ENCODE measurements around the gene PACRG. TPM values are rescaled to one million over a fixed set of nuclear protein-coding genes. Genes with fewer than 3 reads are reported as not detected.

PACRG gene
- total RNA-seq, 4 donors from 2014 or later = 1.7 to 7.7 (median 3.7) TPM

DNA sequence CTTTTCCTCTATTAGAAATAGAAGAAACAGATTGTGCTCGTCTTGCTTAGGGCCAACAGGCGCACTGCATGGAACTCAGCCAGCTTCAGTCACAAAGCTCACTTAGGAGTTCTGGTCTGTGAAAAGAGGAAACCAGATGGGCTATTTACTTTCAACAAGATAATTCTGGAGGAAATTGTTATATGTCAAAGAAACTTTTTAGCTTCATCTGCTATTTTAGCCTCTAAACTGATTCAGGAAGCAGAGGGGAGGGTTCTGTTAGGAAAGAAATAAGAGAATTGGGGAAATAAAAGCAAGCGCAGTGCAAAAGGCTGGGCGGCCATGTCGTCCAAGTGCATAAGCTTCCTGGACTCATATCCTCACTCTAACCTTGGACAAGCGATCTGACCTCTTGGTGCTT is 21.5 kb upstream of the PACRG start:
- intact Hi-C loops (cut with DNase I) = no loop called here
- H3K4me3 ChIP-seq (replicated peaks in 1 of 3) = no peak overlapping the region
- peaks cover 5 to 8% of the 10 kb centered on the region in 2 donors for H3K4me1 ChIP-seq
- 44 to 52% methylated on average over 6 of the region's 6 CpGs for WGBS, 2 donors
- TF ChIP-seq, protein P1, sequence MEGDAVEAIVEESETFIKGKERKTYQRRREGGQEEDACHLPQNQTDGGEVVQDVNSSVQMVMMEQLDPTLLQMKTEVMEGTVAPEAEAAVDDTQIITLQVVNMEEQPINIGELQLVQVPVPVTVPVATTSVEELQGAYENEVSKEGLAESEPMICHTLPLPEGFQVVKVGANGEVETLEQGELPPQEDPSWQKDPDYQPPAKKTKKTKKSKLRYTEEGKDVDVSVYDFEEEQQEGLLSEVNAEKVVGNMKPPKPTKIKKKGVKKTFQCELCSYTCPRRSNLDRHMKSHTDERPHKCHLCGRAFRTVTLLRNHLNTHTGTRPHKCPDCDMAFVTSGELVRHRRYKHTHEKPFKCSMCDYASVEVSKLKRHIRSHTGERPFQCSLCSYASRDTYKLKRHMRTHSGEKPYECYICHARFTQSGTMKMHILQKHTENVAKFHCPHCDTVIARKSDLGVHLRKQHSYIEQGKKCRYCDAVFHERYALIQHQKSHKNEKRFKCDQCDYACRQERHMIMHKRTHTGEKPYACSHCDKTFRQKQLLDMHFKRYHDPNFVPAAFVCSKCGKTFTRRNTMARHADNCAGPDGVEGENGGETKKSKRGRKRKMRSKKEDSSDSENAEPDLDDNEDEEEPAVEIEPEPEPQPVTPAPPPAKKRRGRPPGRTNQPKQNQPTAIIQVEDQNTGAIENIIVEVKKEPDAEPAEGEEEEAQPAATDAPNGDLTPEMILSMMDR (IDR thresholded peaks at IDR 0.05) = no peak
- no peak for TF ChIP-seq POLR2A (IDR thresholded peaks at IDR 0.05)
- H3K27me3 ChIP-seq = no peaks in the 10 kb centered on the region
- no peak overlapping the region for H3K27ac ChIP-seq
- peak; percentile 43 to 58 for DNase-seq
- no peaks in the 10 kb centered on the region for H3K9me3 ChIP-seq
- no peaks in the 10 kb centered on the region for H3K36me3 ChIP-seq

DNA sequence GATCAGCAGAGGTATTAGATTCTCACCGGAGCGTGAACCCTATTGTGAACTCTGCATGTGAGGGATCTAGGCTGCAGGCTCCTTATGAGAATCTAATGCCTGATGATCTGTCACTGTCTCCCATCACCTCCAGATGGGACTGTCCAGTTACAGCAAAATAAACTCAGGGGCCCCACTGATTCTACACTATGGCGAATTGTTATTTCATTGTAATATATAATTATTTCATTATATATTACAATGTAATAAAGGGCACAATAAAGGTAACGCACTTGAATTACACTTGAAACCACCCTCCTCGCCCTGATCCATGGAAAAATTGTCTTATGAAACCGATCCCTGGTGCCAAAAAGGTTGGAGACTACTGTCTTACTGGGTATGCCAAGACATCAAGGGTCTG is 18.8 kb upstream of the PACRG start:
- no peak for DNase-seq
- intact Hi-C loops (cut with DNase I) = no loop called here
- H3K9me3 ChIP-seq = no peaks in the 10 kb centered on the region
- WGBS, 2 donors = 93 to 97% methylated on average over 6 of the region's 6 CpGs
- TF ChIP-seq, protein P1 (IDR thresholded peaks at IDR 0.05) = no peak
- TF ChIP-seq POLR2A (IDR thresholded peaks at IDR 0.05) = no peak
- H3K4me1 ChIP-seq = peaks cover 5 to 8% of the 10 kb centered on the region in 2 donors
- no peak overlapping the region for H3K4me3 ChIP-seq (replicated peaks in 1 of 3)
- H3K27ac ChIP-seq = no peak overlapping the region
- no peaks in the 10 kb centered on the region for H3K36me3 ChIP-seq
- no peaks in the 10 kb centered on the region for H3K27me3 ChIP-seq

DNA sequence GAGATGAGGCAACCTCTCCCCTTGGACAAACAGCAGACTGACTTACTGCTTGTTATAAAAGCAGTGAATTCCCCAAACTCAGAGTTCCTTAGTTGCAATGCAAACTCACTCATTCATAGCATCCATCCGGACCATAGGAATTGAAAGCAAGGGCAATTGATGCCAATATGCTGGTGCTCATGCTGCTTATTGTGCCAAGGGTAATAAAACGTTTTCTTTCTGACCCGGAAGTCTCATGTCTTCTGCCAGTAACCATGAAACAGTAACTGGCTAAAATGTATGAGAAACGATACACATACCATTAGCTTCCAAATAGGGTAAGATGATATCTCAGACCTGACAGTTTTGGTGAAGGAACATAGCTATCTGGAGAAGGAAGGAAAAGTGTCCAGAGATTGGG is 18.3 kb upstream of the PACRG start:
- TF ChIP-seq, protein P1 (IDR thresholded peaks at IDR 0.05) = no peak
- TF ChIP-seq POLR2A (IDR thresholded peaks at IDR 0.05) = no peak
- no peak for DNase-seq
- no peaks in the 10 kb centered on the region for H3K36me3 ChIP-seq
- peaks cover 5 to 8% of the 10 kb centered on the region in 2 donors for H3K4me1 ChIP-seq
- no peaks in the 10 kb centered on the region for H3K9me3 ChIP-seq
- no peak overlapping the region for H3K27ac ChIP-seq
- 82 to 86% methylated on average over 4 of the region's 4 CpGs for WGBS, 2 donors
- H3K4me3 ChIP-seq (replicated peaks in 1 of 3) = no peak overlapping the region
- H3K27me3 ChIP-seq = no peaks in the 10 kb centered on the region
- intact Hi-C loops (cut with DNase I) = no loop called here

DNA sequence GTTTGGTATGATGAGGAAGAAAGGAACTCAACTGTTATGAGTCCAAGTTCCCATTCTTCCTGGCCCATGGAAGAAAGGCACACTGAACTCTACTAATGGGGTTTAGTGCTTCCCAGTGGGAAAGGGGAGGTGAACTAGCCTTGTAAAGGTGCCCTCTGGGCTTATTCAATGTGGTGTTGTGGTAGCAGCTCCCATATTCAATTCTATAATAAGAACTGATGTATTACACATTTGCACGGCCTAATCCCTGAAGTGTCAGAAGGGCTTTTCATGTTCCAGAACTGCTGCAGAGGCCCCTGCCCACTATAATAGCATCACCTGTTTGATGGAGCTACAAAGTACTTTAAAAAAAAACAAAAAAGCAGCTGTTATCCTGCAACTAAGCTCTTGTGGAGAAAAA is 17.4 kb upstream of the PACRG start:
- Histone ChIP-seq H3K27ac (no peak overlapping the region), H3K4me3 (replicated peaks in 1 of 3) (no peak overlapping the region), H3K36me3 (no peaks in the 10 kb centered on the region), H3K4me1 (peaks cover 5 to 8% of the 10 kb centered on the region in 2 donors), H3K27me3 (no peaks in the 10 kb centered on the region), H3K9me3 (no peaks in the 10 kb centered on the region)
- no peak for TF ChIP-seq POLR2A (IDR thresholded peaks at IDR 0.05)
- TF ChIP-seq, protein P1 (IDR thresholded peaks at IDR 0.05) = no peak
- intact Hi-C loops (cut with DNase I) = no loop called here
- WGBS, 2 donors = 91 to 94% methylated on average over 1 of the region's 1 CpG
- no peak for DNase-seq

DNA sequence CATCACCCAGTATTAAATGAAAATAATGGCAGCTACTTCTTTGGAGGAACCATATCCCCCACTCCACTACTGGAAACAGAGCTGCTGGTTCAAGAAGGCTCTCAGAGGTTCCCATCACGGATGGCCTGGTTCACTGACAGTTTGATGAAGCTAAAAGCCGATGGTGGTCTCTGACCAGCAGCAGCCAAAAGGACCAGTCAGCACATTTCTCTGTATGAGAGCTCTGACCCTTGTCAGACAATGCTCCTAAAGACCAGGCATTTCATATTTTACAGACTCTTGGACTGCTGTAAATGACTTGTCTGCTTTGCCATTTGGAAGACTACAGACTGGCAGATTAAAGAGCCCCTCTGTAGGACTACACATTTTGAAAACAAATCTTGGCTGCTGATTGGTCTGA is 16.8 kb upstream of the PACRG start:
- no peak for DNase-seq
- Histone ChIP-seq H3K27me3 (no peaks in the 10 kb centered on the region), H3K36me3 (no peaks in the 10 kb centered on the region), H3K4me1 (peaks cover 4 to 5% of the 10 kb centered on the region in 2 donors), H3K27ac (no peak overlapping the region), H3K4me3 (replicated peaks in 1 of 3) (no peak overlapping the region), H3K9me3 (no peaks in the 10 kb centered on the region)
- 88 to 97% methylated on average over 2 of the region's 2 CpGs for WGBS, 2 donors
- TF ChIP-seq, protein P1 (IDR thresholded peaks at IDR 0.05) = no peak
- no peak for TF ChIP-seq POLR2A (IDR thresholded peaks at IDR 0.05)
- intact Hi-C loops (cut with DNase I) = no loop called here
